ENCODE results near the gene GABARAP. TPM values are rescaled to one million over a fixed set of nuclear protein-coding genes. Genes with fewer than 3 reads are reported as not detected.

GABARAP gene
- total RNA-seq, 4 donors from 2014 or later, result 172 to 384 (median 197) TPM

DNA sequence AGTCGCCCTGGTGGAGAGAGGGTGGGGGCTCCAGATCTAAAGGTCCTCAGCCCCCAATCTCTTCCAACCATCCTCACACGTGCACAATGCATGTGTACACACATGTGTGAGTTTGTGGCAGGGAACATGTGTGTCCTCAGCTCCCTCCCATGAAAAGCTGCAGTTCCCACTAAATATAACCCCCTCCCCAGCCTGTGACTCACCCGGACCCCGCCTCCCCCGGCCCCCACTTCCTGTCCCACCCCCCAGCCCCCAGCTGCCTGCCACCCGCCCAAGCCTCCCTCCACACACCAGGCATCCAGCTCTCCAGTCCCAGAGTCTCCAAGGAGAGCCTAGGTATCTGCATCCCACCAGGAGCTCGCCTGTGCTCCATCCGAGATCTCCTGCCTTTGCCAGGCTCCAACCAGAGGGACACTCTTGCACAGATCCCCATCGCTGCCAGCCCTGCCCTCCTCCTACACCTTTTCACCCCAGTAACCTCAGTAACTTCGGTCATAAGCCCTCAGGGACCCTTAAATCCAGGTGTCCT, 26.5 kb downstream of the GABARAP start:
- Histone ChIP-seq H3K27ac (peak overlapping the region; percentile 72 to 100 (median 98)), H3K36me3 (no peaks in the 10 kb centered on the region), H3K9me3 (no peaks in the 10 kb centered on the region), H3K27me3 (no peaks in the 10 kb centered on the region), H3K4me1 (peaks cover 43 to 84% (median 49%) of the 10 kb centered on the region in 3 donors), H3K4me3 (peak overlapping the region in 2 of 4 donors; percentile 52 to 73)
- DNase-seq, result no peak
- TF ChIP-seq POLR2A (IDR thresholded peaks at IDR 0.05) (no peak), CTCF (IDR thresholded peaks at IDR 0.05) (no peak)
- intact Hi-C loops (cut with DNase I), result no loop called here
- 5 to 21% methylated on average over 5 to 9 of the region's 10 CpGs for WGBS, 2 donors

GRCh38 chr17:7215136-7215638, 27.1 kb downstream of the GABARAP start:
- no peaks in the 10 kb centered on the region for H3K27me3 ChIP-seq
- peaks cover 40 to 78% (median 46%) of the 10 kb centered on the region in 3 donors for H3K4me1 ChIP-seq
- TF ChIP-seq POLR2A (IDR thresholded peaks at IDR 0.05) (no peak), CTCF (IDR thresholded peaks at IDR 0.05) (no peak)
- H3K27ac ChIP-seq, result peak overlapping the region; percentile 72 to 100 (median 98)
- 25 to 27% methylated on average over 9 of the region's 9 CpGs for WGBS, 2 donors
- no peaks in the 10 kb centered on the region for H3K36me3 ChIP-seq
- intact Hi-C loops (cut with DNase I), result no loop called here
- peak overlapping the region in 3 of 4 donors; percentile 50 to 73 (median 51) for H3K4me3 ChIP-seq
- no peaks in the 10 kb centered on the region for H3K9me3 ChIP-seq
- DNase-seq, result no peak

GRCh38 chr17:7214300-7215135, 27.7 kb downstream of the GABARAP start:
- no peaks in the 10 kb centered on the region for H3K36me3 ChIP-seq
- peak overlapping the region; percentile 25 to 73 (median 50) for H3K4me3 ChIP-seq
- H3K9me3 ChIP-seq, result no peaks in the 10 kb centered on the region
- intact Hi-C loops (cut with DNase I), result no loop called here
- TF ChIP-seq POLR2A (IDR thresholded peaks at IDR 0.05) (no peak), CTCF (IDR thresholded peaks at IDR 0.05) (peak in 5 of 6 experiments; percentile 29 to 55 (median 42))
- H3K4me1 ChIP-seq, result peaks cover 40 to 75% (median 45%) of the 10 kb centered on the region in 3 donors
- H3K27me3 ChIP-seq, result no peaks in the 10 kb centered on the region
- peak overlapping the region; percentile 72 to 100 (median 98) for H3K27ac ChIP-seq
- 0% methylated on average over 15 to 23 of the region's 45 CpGs for WGBS, 2 donors
- DNase-seq, result peak; percentile 92

GRCh38 chr17:7213895-7214299, 28.4 kb downstream of the GABARAP start:
- Histone ChIP-seq H3K4me3 (peak overlapping the region; percentile 25 to 73 (median 50)), H3K27me3 (no peaks in the 10 kb centered on the region), H3K27ac (peak overlapping the region; percentile 72 to 100 (median 98)), H3K4me1 (peaks cover 33 to 69% (median 38%) of the 10 kb centered on the region in 3 donors), H3K36me3 (no peaks in the 10 kb centered on the region), H3K9me3 (no peaks in the 10 kb centered on the region)
- TF ChIP-seq CTCF (IDR thresholded peaks at IDR 0.05), result peak in 1 of 6 experiments; percentile 27
- TF ChIP-seq POLR2A (IDR thresholded peaks at IDR 0.05), result no peak
- 8 to 14% methylated on average over 5 to 13 of the region's 15 CpGs for WGBS, 2 donors
- intact Hi-C loops (cut with DNase I), result no loop called here
- DNase-seq, result no peak
